ENCODE data around the gene VHLL.

GRCh38 chr1:156262461-156263287 lies 36.4 kb downstream of the VHLL start:
- no peak for TF ChIP-seq CTCF (IDR thresholded peaks at IDR 0.05)
- TF ChIP-seq POLR2A (IDR thresholded peaks at IDR 0.05) = no peak

All from uterus (tissue), 2 donors.